Effector memory CD4-positive, alpha-beta T cell (primary cell): Measurements from ENCODE around the gene SRRM3.
"Not testable (repeated sequence)": the region's sequence is repeated elsewhere in the genome, so short reads cannot be mapped to it uniquely, and the experiment has no call there.

Experiments used
- DNase-seq, 3 donors: peaks; one replicate each; pipeline ENCODE4 v3.0.0-alpha.2; 2020
- H3K27ac ChIP-seq: 2 replicates; pipeline ENCODE4 v1.7.0; 2013; ENCODE audit warnings: mild to moderate bottlenecking, low read length, moderate library complexity; ENCODE audit not compliant: insufficient read depth, poor library complexity, severe bottlenecking
- H3K27me3 ChIP-seq: replicated peaks from 2 replicates; pipeline ENCODE4 v1.7.0; 2013; ENCODE audit warnings: mild to moderate bottlenecking, low read length; ENCODE audit not compliant: insufficient read depth, control insufficient read depth, poor library complexity, severe bottlenecking
- H3K36me3 ChIP-seq: 2 replicates; pipeline ENCODE4 v1.7.0; 2013; ENCODE audit warnings: mild to moderate bottlenecking, low read length, moderate library complexity; ENCODE audit not compliant: control insufficient read depth, insufficient read depth
- H3K4me1 ChIP-seq: 2 replicates; pipeline ENCODE4 v1.7.0; 2013; ENCODE audit warnings: low read length, mild to moderate bottlenecking; ENCODE audit not compliant: control insufficient read depth, insufficient read depth, poor library complexity, severe bottlenecking
- H3K4me3 ChIP-seq: 2 replicates; pipeline ENCODE4 v1.7.0; 2013; ENCODE audit warnings: low read length, low read depth, mild to moderate bottlenecking; ENCODE audit not compliant: insufficient read depth, poor library complexity, severe bottlenecking
- H3K9me3 ChIP-seq: 2 replicates; pipeline ENCODE4 v1.7.0; 2013; ENCODE audit warnings: mild to moderate bottlenecking, low read length, moderate library complexity; ENCODE audit not compliant: control insufficient read depth

The SRRM3 gene

GRCh38 chr7:76191783-76192240 lies 9.9 kb upstream of the SRRM3 start:
- Histone ChIP-seq H3K9me3 (no peaks in the 10 kb centered on the region), H3K27me3 (no peaks in the 10 kb centered on the region), H3K4me1 (no peaks in the 10 kb centered on the region), H3K36me3 (no peaks in the 10 kb centered on the region), H3K27ac (no peak overlapping the region), H3K4me3 (no peak overlapping the region)
- DNase-seq = no peak

GRCh38 chr7:76193466-76193865 lies 8.2 kb upstream of the SRRM3 start:
- H3K36me3 ChIP-seq = no peaks in the 10 kb centered on the region
- no peak for DNase-seq
- no peaks in the 10 kb centered on the region for H3K27me3 ChIP-seq
- no peak overlapping the region for H3K4me3 ChIP-seq
- H3K9me3 ChIP-seq = no peaks in the 10 kb centered on the region
- H3K27ac ChIP-seq = no peak overlapping the region
- H3K4me1 ChIP-seq = no peaks in the 10 kb centered on the region

- Histone ChIP-seq H3K27me3 (no peaks in the 10 kb centered on the region), H3K4me1 (no peaks in the 10 kb centered on the region), H3K36me3 (no peaks in the 10 kb centered on the region), H3K27ac (no peak overlapping the region), H3K4me3 (no peak overlapping the region), H3K9me3 (no peaks in the 10 kb centered on the region)
- DNase-seq = no peak
These were observed 7.8 kb upstream of the SRRM3 start for GRCh38 chr7:76193883-76194282.

- no peaks in the 10 kb centered on the region for H3K36me3 ChIP-seq
- no peak overlapping the region for H3K4me3 ChIP-seq
- no peaks in the 10 kb centered on the region for H3K9me3 ChIP-seq
- DNase-seq = no peak
- H3K27me3 ChIP-seq = no peaks in the 10 kb centered on the region
- H3K4me1 ChIP-seq = peaks cover 1% of the 10 kb centered on the region
- no peak overlapping the region for H3K27ac ChIP-seq
These were observed 4.9 kb upstream of the SRRM3 start for GRCh38 chr7:76196786-76197185.

GRCh38 chr7:76198202-76198601 lies 3.5 kb upstream of the SRRM3 start:
- no peak for DNase-seq
- Histone ChIP-seq H3K4me3 (no peak overlapping the region), H3K27me3 (peaks cover 4% of the 10 kb centered on the region), H3K36me3 (no peaks in the 10 kb centered on the region), H3K27ac (no peak overlapping the region), H3K9me3 (no peaks in the 10 kb centered on the region), H3K4me1 (peaks cover 3% of the 10 kb centered on the region)

GRCh38 chr7:76202666-76203030 lies 952 bp downstream of the SRRM3 start:
- Histone ChIP-seq H3K27me3 (peaks cover 4% of the 10 kb centered on the region), H3K36me3 (no peaks in the 10 kb centered on the region), H3K27ac (no peak overlapping the region), H3K4me3 (no peak overlapping the region), H3K4me1 (peaks cover 3% of the 10 kb centered on the region), H3K9me3 (no peaks in the 10 kb centered on the region)
- DNase-seq = no peak

- Histone ChIP-seq H3K27me3 (peaks cover 4% of the 10 kb centered on the region), H3K36me3 (no peaks in the 10 kb centered on the region), H3K27ac (no peak overlapping the region), H3K4me3 (no peak overlapping the region), H3K9me3 (no peaks in the 10 kb centered on the region), H3K4me1 (peaks cover 3% of the 10 kb centered on the region)
- DNase-seq = no peak
These were observed 2.5 kb downstream of the SRRM3 start for GRCh38 chr7:76204147-76204546.

- H3K27me3 ChIP-seq = peaks cover 4% of the 10 kb centered on the region
- no peaks in the 10 kb centered on the region for H3K9me3 ChIP-seq
- DNase-seq = no peak
- H3K36me3 ChIP-seq = no peaks in the 10 kb centered on the region
- no peak overlapping the region for H3K4me3 ChIP-seq
- peaks cover 3% of the 10 kb centered on the region for H3K4me1 ChIP-seq
- no peak overlapping the region for H3K27ac ChIP-seq
These were observed 4.9 kb downstream of the SRRM3 start for GRCh38 chr7:76206633-76207032.

- no peaks in the 10 kb centered on the region for H3K4me1 ChIP-seq
- H3K4me3 ChIP-seq = no peak overlapping the region
- H3K36me3 ChIP-seq = no peaks in the 10 kb centered on the region
- H3K27me3 ChIP-seq = no peaks in the 10 kb centered on the region
- no peak for DNase-seq
- no peak overlapping the region for H3K27ac ChIP-seq
- no peaks in the 10 kb centered on the region for H3K9me3 ChIP-seq
These were observed 7.6 kb downstream of the SRRM3 start for GRCh38 chr7:76209310-76209709.

GRCh38 chr7:76211216-76211615 lies 9.5 kb downstream of the SRRM3 start:
- Histone ChIP-seq H3K4me3 (no peak overlapping the region), H3K4me1 (no peaks in the 10 kb centered on the region), H3K9me3 (no peaks in the 10 kb centered on the region), H3K36me3 (no peaks in the 10 kb centered on the region), H3K27me3 (no peaks in the 10 kb centered on the region), H3K27ac (no peak overlapping the region)
- DNase-seq = no peak

- not testable (repeated sequence) for H3K27ac ChIP-seq, H3K4me3 ChIP-seq, H3K36me3 ChIP-seq, H3K4me1 ChIP-seq, DNase-seq, H3K27me3 ChIP-seq, H3K9me3 ChIP-seq
These were observed 13.7 kb downstream of the SRRM3 start for GRCh38 chr7:76215349-76215748.
